VCaP (cell line): ENCODE measurements around the gene CYLD.

Source experiments
- H3K27ac ChIP-seq: fragments of 450-650 bp; 2 replicates; pipeline ENCODE4 v1.5.1; 2017
- CTCF ChIP-seq: fragments of 450-650 bp; conservative IDR thresholded peaks from 2 replicates; pipeline ENCODE4 v1.5.1; 2017; ENCODE audit warnings: mild to moderate bottlenecking, moderate library complexity

Gene CYLD

GRCh38 chr16:50696575-50697420, 45.1 kb upstream of the CYLD start:
- no peak for TF ChIP-seq CTCF
- H3K27ac ChIP-seq: no peak overlapping the region

DNA sequence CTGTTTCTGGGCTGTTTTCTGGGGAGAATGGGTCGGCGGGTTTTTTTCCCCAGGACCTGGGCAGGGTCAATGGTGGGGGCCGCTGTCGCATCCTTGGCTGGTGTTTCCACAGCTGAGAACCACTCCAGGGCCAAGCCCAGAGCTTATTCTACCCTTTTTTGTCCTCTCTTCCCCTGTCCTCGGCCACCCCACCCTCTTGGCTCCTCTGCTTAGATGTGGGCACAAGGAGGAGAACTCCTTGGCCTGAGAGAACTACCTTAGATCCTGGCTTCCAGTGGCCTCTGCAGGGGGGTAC, 44.5 kb upstream of the CYLD start:
- H3K27ac ChIP-seq: no peak overlapping the region
- TF ChIP-seq CTCF: no peak

GRCh38 chr16:50697881-50698767, 43.8 kb upstream of the CYLD start:
- TF ChIP-seq CTCF: no peak
- no peak overlapping the region for H3K27ac ChIP-seq

- no peak for TF ChIP-seq CTCF
- H3K27ac ChIP-seq: no peak overlapping the region
These were observed 42.3 kb upstream of the CYLD start for GRCh38 chr16:50699326-50700159.

- H3K27ac ChIP-seq: no peak overlapping the region
- TF ChIP-seq CTCF: no peak
These were observed 39.2 kb upstream of the CYLD start for GRCh38 chr16:50702725-50703124.

GRCh38 chr16:50704245-50704644, 37.6 kb upstream of the CYLD start:
- no peak overlapping the region for H3K27ac ChIP-seq
- no peak for TF ChIP-seq CTCF
